Epithelial cell of esophagus (primary cell): Measurements from ENCODE around the gene GALNT6.
A peak's percentile ranks its signal among the peaks of the same experiment; 100 is the strongest.

Experiments used
- DNase-seq: peaks from one replicate; pipeline ENCODE4 v3.0.0; 2010; ENCODE audit warnings: low read depth
- H3K4me3 ChIP-seq: 2 replicates; pipeline ENCODE4 v1.5.1; 2011; ENCODE audit warnings: mild to moderate bottlenecking, low read length, control low read depth
- CTCF ChIP-seq: IDR thresholded peaks from 2 replicates; pipeline ENCODE4 v1.5.1; 2011; ENCODE audit warnings: low read depth, mild to moderate bottlenecking, low read length, control low read depth, inconsistent platforms; ENCODE audit not compliant: insufficient read depth; ENCODE audit errors: missing control alignments

Gene GALNT6

GRCh38 chr12:51391283-51392123, at the start of gene GALNT6:
Gene GALNT6 (minus strand): TSS chr12:51391406. CDS start chr12:51379781, 11,625 bp downstream.
- peak within 1 kb of the TSS; percentile 50 for H3K4me3 ChIP-seq
- peak; percentile 67 for DNase-seq
- no peak for TF ChIP-seq CTCF

GRCh38 chr12:51439330-51439729, 48.1 kb upstream of the GALNT6 start:
- TF ChIP-seq CTCF = no peak
- H3K4me3 ChIP-seq = no peak overlapping the region
- DNase-seq = no peak

- DNase-seq = no peak
- TF ChIP-seq CTCF = no peak
- no peak overlapping the region for H3K4me3 ChIP-seq
Observed at GRCh38 chr12:51437431-51437830, 46.2 kb upstream of the GALNT6 start.

- DNase-seq = no peak
- TF ChIP-seq CTCF = no peak
- no peak overlapping the region for H3K4me3 ChIP-seq
Observed at GRCh38 chr12:51434305-51434704, 43.1 kb upstream of the GALNT6 start.

- TF ChIP-seq CTCF = no peak
- no peak for DNase-seq
- H3K4me3 ChIP-seq = no peak overlapping the region
Observed at GRCh38 chr12:51432921-51433320, 41.7 kb upstream of the GALNT6 start.

- H3K4me3 ChIP-seq = no peak overlapping the region
- no peak for TF ChIP-seq CTCF
Observed at GRCh38 chr12:51430196-51430895, 39.1 kb upstream of the GALNT6 start.

More at GRCh38 chr12:51430196-51430895, 39.1 kb upstream of the GALNT6 start:
- no peak for DNase-seq
